HepG2 (cell line): ENCODE data around the gene SH3D19. TPM values are rescaled to one million over a fixed set of nuclear protein-coding genes. Genes with fewer than 3 reads are reported as not detected.

ENCODE experiments used
- MIER2 ChIP-seq: IDR thresholded peaks from 2 replicates; pipeline ENCODE4 v1.6.1; 2016; ENCODE audit warnings: missing biosample characterization, missing genetic modification reagents
- SIX4 ChIP-seq: sonication (generic); formaldehyde crosslinking; IDR thresholded peaks from 2 replicates; pipeline ENCODE4 v1.4.0; 2020; ENCODE audit warnings: missing genetic modification reagents
- SP2 ChIP-seq: sonication (generic); formaldehyde crosslinking; IDR thresholded peaks from 2 replicates; pipeline ENCODE4 v1.5.1; 2020; ENCODE audit warnings: mild to moderate bottlenecking, missing genetic modification reagents
- ZFP62 ChIP-seq: sonication (generic); formaldehyde crosslinking; IDR thresholded peaks from 2 replicates; pipeline ENCODE4 v1.4.0; 2020; ENCODE audit warnings: missing genetic modification reagents
- ZNF44 ChIP-seq: sonication (generic); formaldehyde crosslinking; IDR thresholded peaks from 2 replicates; pipeline ENCODE4 v1.5.1; 2020; ENCODE audit warnings: mild to moderate bottlenecking, missing genetic modification reagents
- ZNF792 ChIP-seq: IDR thresholded peaks from 2 replicates; pipeline ENCODE4 v1.6.1; 2016
- polyA plus RNA-seq, 8 experiments: library from polyadenylated mRNA; depleted of rRNA in 3 of 8; stranded (reverse) in 7 of 8; unstranded in 1 of 8; fragments of >200 nt; fragmentation: Illumina TruSeq in 4 of 8; extraction: Trizol in 4 of 8; gene quantifications; 2 replicates each; pipeline versions ENCODE4 v1.2.1 to v1.2.3, GENCODE V29; 2011 to 2016; ENCODE audit warnings: low read depth in 4 of 8, missing spikeins in 1 of 8, mixed read lengths in 1 of 8; ENCODE audit not compliant: insufficient read depth in 1 of 8
- total RNA-seq, 5 experiments: library from RNA; depleted of rRNA; stranded (reverse); fragments of >200 nt; fragmentation: Illumina TruSeq; extraction: Trizol; gene quantifications; 2 replicates each; pipeline ENCODE4 v1.2.3, GENCODE V29; 2016; ENCODE audit warnings: low read depth in 1 of 5
- TF ChIP-seq, protein P1 (sequence below): sonication (generic); formaldehyde crosslinking; IDR thresholded peaks from 2 replicates; pipeline ENCODE4 v1.8.0; 2022; ENCODE audit warnings: missing genetic modification reagents, mild to moderate bottlenecking, inconsistent platforms, borderline replicate concordance
- TF ChIP-seq, protein P2 (sequence below): sonication (generic); formaldehyde crosslinking; IDR thresholded peaks from 2 replicates; pipeline ENCODE4 v1.4.0; 2020; ENCODE audit warnings: missing genetic modification reagents
- TF ChIP-seq, protein P3 (sequence below): sonication (generic); formaldehyde crosslinking; IDR thresholded peaks from 2 replicates; pipeline ENCODE4 v1.5.0; 2020; ENCODE audit warnings: missing genetic modification reagents, mild to moderate bottlenecking, borderline replicate concordance
- TF ChIP-seq, protein P4 (sequence below): sonication (generic); formaldehyde crosslinking; IDR thresholded peaks from 2 replicates; pipeline ENCODE4 v1.4.0; 2020; ENCODE audit warnings: missing genetic modification reagents
- TF ChIP-seq, protein P5 (sequence below): sonication (generic); formaldehyde crosslinking; IDR thresholded peaks from 2 replicates; pipeline ENCODE4 v1.4.0; 2020; ENCODE audit warnings: mild to moderate bottlenecking, missing genetic modification reagents
- TF ChIP-seq, protein P6 (sequence below): sonication (generic); formaldehyde crosslinking; IDR thresholded peaks from 2 replicates; pipeline ENCODE4 v1.4.0; 2020; ENCODE audit warnings: missing genetic modification reagents

Gene SH3D19
- total and polyA plus RNA-seq, 2 of the 13 experiments (the other 11 are each of a cell fraction or from before 2014, with no cell fraction given) = 31.2 to 38.0 TPM

DNA sequence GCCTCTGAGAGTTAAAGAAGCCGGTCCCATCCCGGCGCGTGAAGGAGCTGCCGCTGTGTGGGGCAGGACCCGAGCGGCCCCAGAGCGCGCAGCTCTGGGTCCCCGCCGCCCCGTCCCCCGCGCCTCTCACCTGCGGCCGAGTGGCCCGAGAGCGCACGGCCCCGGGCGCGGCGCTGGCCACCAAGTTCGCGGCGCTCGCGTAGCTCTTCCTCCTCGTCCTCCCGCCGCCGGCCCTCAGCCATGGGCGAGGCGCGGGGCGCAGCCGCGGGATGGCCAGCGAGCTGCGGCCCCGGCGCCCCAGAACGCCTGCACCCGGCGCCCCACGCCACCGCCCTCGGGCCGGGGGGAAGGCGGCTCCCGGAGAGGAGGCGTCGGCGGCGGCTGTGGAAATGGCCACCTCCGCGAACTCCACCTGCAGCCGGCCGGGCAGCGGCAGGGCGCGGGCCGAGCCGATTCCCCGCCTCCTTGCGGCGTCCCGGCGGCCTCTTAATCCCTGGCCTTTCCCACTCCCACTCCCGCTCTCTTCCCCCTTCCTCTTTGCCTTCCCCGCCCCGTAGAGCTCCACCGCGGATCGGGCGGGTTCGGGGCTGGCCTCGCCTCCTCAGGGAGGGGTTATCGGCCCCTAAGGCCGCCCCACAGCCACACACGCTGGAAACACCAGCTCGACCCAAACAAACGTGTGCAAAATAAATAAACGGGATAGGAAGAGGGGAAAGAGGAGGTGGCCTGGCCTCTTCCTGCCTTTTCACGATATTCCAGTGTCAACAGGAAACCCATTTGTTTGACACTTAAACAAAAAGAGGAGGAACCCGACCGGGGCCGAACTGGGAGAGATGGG is at the start of gene SH3D19 (continued):
- TF ChIP-seq, protein P1, sequence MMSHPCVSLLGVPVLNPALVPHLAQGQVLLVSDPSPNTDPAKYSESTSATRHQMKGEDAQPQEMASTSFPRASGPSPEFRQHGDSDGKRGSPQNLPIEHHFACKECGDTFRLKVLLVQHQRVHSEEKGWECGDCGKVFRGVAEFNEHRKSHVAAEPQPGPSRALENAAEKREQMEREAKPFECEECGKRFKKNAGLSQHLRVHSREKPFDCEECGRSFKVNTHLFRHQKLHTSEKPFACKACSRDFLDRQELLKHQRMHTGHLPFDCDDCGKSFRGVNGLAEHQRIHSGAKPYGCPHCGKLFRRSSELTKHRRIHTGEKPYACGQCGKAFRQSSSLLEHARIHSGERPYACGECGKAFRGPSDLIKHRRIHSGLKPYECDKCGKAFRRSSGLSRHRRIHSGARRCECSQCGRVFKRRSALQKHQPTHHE (CRISPR knock-in tag) = peak; percentile 88; the same call in 1 of the 2 replicates
- TF ChIP-seq ZFP62 (CRISPR knock-in tag) = no peak
- TF ChIP-seq, protein P2, sequence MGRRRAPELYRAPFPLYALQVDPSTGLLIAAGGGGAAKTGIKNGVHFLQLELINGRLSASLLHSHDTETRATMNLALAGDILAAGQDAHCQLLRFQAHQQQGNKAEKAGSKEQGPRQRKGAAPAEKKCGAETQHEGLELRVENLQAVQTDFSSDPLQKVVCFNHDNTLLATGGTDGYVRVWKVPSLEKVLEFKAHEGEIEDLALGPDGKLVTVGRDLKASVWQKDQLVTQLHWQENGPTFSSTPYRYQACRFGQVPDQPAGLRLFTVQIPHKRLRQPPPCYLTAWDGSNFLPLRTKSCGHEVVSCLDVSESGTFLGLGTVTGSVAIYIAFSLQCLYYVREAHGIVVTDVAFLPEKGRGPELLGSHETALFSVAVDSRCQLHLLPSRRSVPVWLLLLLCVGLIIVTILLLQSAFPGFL (CRISPR knock-in tag) = no peak
- TF ChIP-seq, protein P3, sequence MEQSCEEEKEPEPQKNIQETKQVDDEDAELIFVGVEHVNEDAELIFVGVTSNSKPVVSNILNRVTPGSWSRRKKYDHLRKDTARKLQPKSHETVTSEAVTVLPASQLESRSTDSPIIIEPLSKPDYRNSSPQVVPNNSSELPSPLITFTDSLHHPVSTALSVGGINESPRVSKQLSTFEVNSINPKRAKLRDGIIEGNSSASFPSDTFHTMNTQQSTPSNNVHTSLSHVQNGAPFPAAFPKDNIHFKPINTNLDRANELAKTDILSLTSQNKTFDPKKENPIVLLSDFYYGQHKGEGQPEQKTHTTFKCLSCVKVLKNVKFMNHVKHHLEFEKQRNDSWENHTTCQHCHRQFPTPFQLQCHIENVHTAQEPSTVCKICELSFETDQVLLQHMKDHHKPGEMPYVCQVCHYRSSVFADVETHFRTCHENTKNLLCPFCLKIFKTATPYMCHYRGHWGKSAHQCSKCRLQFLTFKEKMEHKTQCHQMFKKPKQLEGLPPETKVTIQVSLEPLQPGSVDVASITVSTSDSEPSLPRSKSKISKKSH = 0 out of 2 replicates have a peak, but pooled peaks have one; percentile 37
- TF ChIP-seq, protein P4, sequence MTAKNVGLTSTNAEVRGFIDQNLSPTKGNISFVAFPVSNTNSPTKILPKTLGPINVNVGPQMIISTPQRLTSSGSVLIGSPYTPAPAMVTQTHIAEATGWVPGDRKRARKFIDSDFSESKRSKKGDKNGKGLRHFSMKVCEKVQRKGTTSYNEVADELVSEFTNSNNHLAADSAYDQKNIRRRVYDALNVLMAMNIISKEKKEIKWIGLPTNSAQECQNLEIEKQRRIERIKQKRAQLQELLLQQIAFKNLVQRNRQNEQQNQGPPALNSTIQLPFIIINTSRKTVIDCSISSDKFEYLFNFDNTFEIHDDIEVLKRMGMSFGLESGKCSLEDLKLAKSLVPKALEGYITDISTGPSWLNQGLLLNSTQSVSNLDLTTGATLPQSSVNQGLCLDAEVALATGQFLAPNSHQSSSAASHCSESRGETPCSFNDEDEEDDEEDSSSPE = peak; percentile 79; the same call in 1 of the 2 replicates
- peak; percentile 70; the same call in 1 of the 2 replicates for TF ChIP-seq ZNF792 (CRISPR knock-in tag)
- 0 out of 2 replicates have a peak, but pooled peaks have one; percentile 26 for TF ChIP-seq SP2 (CRISPR knock-in tag)
- TF ChIP-seq ZNF44 (CRISPR knock-in tag) = peak; percentile 53; the same call in 1 of the 2 replicates
- TF ChIP-seq, protein P5, sequence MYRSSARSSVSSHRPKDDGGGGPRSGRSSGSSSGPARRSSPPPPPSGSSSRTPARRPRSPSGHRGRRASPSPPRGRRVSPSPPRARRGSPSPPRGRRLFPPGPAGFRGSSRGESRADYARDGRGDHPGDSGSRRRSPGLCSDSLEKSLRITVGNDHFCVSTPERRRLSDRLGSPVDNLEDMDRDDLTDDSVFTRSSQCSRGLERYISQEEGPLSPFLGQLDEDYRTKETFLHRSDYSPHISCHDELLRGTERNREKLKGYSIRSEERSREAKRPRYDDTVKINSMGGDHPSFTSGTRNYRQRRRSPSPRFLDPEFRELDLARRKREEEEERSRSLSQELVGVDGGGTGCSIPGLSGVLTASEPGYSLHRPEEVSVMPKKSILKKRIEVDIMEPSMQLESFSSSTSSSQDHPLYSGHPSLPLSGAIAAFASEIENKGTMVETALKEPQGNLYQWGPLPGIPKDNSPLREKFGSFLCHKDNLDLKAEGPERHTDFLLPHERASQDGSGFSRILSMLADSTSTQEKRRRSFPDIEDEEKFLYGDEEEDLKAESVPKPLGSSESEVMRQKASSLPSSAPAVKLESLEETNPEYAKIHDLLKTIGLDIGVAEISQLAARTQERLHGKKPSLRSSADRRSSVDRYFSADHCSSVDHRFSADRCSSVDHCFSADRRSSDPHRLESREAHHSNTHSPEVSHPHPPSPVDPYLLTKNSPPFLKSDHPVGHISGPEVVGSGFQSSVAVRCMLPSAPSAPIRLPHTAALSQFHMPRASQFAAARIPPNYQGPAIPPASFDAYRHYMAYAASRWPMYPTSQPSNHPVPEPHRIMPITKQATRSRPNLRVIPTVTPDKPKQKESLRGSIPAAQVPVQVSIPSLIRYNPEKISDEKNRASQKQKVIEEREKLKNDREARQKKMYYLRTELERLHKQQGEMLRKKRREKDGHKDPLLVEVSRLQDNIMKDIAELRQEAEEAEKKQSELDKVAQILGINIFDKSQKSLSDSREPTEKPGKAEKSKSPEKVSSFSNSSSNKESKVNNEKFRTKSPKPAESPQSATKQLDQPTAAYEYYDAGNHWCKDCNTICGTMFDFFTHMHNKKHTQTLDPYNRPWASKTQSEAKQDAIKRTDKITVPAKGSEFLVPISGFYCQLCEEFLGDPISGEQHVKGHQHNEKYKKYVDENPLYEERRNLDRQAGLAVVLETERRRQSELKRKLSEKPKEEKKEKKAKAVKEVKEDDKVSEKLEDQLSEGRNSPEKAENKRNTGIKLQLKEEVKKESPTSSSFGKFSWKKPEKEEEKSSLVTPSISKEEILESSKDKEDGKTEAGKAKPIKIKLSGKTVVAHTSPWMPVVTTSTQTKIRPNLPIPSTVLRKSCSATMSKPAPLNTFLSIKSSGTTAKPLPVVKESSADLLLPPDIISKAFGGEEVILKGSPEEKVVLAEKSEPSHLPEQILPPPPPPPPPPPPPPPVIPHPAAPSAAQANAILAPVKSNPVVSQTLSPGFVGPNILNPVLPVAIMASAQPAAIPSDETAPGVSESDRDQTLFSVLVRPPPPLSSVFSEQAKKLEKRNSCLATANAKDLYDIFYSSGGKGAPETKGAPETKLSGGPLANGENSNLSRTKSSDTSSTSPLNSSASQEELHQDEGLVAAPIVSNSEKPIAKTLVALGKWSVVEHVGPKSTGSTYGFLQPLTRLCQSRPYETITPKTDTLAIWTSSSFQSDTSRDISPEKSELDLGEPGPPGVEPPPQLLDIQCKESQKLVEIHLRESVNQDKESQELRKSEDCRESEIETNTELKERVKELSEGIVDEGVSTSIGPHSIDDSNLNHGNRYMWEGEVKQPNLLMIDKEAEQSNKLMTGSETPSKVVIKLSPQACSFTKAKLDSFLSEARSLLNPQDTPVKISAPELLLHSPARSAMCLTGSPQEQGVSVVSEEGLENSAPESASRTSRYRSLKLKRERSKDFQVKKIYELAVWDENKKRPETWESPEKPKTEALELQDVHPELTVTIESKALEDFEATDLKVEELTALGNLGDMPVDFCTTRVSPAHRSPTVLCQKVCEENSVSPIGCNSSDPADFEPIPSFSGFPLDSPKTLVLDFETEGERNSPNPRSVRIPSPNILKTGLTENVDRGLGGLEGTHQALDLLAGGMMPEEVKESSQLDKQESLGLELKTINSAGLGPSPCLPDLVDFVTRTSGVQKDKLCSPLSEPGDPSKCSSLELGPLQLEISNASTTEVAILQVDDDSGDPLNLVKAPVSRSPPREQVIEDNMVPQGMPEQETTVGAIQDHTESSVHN (CRISPR knock-in tag) = peak; percentile 65; the same call in 1 of the 2 replicates
- peak; percentile 50; the same call in 1 of the 2 replicates for TF ChIP-seq MIER2 (CRISPR knock-in tag)
- TF ChIP-seq SIX4 (CRISPR knock-in tag) = peak; percentile 12; the same call in 1 of the 2 replicates
- TF ChIP-seq, protein P6, sequence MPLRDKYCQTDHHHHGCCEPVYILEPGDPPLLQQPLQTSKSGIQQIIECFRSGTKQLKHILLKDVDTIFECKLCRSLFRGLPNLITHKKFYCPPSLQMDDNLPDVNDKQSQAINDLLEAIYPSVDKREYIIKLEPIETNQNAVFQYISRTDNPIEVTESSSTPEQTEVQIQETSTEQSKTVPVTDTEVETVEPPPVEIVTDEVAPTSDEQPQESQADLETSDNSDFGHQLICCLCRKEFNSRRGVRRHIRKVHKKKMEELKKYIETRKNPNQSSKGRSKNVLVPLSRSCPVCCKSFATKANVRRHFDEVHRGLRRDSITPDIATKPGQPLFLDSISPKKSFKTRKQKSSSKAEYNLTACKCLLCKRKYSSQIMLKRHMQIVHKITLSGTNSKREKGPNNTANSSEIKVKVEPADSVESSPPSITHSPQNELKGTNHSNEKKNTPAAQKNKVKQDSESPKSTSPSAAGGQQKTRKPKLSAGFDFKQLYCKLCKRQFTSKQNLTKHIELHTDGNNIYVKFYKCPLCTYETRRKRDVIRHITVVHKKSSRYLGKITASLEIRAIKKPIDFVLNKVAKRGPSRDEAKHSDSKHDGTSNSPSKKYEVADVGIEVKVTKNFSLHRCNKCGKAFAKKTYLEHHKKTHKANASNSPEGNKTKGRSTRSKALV = no peak
